ENCODE data around the gene L1CAM. TPM values are rescaled to one million over a fixed set of nuclear protein-coding genes. Genes with fewer than 3 reads are reported as not detected.

L1CAM gene
- total and polyA plus RNA-seq, 9 of the 15 experiments (the other 6 are each of a cell fraction or from before 2014, with no cell fraction given): 0.09 to 0.86 (median 0.26) TPM; not detected in 3

DNA sequence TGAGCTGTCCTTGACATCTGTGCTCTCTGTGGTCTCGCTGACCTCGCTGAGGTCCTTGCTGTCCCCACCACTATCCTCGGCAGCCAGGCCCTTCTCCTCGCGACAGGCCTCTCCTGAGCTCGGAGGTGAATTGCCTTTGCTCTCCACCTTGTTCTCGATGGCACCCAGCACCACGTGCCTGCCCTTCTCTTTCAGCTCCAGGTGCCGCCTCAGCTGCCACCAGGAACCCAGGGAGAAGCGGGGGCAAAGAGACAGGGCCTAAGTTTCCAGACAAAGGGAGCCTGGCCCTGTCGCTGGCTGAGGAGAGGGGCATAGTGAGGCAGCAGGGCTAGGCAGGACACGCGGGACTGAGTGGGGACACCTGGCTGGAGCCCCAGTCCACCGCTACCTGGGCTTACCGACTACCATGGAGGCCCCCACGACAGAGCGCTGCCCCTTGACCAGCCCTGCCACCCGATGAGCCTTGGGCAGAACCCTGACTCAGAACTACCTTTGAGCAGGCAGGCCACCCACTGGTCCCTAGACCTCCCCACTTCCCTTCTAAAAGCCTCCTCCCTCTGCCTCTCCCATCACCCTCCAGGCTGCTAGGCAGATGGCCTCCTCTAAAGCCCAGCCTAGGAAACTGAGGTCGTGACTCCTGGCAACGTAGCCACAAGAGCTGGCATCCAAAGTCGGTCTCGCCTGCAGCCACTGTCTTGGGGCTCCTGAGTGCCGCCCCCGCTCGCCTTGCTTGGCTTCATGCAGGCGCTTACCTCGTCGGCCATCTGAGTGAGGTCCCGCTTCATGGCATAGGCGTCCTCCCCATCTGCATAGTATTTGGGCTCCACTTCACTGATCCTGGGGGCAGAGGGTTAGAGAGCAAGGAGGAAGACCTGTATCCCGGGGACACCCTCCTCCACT is 44.3 kb upstream of the L1CAM start (continued):
- TF ChIP-seq, protein P1, sequence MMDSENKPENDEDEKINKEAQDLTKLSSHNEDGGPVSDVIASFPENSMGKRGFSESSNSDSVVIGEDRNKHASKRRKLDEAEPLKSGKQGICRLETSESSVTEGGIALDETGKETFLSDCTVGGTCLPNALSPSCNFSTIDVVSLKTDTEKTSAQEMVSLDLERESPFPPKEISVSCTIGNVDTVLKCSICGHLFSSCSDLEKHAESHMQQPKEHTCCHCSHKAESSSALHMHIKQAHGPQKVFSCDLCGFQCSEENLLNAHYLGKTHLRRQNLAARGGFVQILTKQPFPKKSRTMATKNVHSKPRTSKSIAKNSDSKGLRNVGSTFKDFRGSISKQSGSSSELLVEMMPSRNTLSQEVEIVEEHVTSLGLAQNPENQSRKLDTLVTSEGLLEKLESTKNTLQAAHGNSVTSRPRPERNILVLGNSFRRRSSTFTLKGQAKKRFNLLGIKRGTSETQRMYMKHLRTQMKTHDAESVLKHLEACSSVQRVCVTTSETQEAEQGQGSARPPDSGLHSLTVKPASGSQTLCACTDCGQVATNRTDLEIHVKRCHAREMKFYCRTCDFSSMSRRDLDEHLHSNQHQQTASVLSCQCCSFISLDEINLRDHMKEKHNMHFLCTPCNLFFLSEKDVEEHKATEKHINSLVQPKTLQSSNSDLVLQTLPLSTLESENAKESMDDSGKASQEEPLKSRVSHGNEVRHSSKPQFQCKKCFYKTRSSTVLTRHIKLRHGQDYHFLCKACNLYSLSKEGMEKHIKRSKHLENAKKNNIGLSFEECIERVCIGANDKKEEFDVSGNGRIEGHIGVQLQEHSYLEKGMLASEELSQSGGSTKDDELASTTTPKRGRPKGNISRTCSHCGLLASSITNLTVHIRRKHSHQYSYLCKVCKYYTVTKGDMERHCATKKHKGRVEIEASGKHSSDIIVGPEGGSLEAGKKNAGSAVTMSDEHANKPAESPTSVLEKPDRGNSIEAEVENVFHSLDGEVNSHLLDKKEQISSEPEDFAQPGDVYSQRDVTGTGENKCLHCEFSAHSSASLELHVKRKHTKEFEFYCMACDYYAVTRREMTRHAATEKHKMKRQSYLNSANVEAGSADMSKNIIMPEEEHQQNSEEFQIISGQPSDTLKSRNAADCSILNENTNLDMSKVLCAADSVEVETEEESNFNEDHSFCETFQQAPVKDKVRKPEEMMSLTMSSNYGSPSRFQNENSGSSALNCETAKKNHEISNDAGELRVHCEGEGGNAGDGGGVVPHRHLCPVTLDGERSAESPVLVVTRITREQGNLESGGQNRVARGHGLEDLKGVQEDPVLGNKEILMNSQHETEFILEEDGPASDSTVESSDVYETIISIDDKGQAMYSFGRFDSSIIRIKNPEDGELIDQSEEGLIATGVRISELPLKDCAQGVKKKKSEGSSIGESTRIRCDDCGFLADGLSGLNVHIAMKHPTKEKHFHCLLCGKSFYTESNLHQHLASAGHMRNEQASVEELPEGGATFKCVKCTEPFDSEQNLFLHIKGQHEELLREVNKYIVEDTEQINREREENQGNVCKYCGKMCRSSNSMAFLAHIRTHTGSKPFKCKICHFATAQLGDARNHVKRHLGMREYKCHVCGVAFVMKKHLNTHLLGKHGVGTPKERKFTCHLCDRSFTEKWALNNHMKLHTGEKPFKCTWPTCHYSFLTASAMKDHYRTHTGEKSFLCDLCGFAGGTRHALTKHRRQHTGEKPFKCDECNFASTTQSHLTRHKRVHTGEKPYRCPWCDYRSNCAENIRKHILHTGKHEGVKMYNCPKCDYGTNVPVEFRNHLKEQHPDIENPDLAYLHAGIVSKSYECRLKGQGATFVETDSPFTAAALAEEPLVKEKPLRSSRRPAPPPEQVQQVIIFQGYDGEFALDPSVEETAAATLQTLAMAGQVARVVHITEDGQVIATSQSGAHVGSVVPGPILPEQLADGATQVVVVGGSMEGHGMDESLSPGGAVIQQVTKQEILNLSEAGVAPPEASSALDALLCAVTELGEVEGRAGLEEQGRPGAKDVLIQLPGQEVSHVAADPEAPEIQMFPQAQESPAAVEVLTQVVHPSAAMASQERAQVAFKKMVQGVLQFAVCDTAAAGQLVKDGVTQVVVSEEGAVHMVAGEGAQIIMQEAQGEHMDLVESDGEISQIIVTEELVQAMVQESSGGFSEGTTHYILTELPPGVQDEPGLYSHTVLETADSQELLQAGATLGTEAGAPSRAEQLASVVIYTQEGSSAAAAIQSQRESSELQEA (IDR thresholded peaks at IDR 0.05; ENCODE audit: low read depth): no peak
- no peak for TF ChIP-seq CBX8 (IDR thresholded peaks at IDR 0.05; ENCODE audit: borderline replicate concordance, extremely low read depth, low read depth, low read length, poor library complexity, severe bottlenecking)
- TF ChIP-seq POLR2B (IDR thresholded peaks at IDR 0.05; ENCODE audit: low read depth, partially characterized antibody): no peak
- no peak for TF ChIP-seq SMARCA5 (IDR thresholded peaks at IDR 0.05)
- TF ChIP-seq, protein P2, sequence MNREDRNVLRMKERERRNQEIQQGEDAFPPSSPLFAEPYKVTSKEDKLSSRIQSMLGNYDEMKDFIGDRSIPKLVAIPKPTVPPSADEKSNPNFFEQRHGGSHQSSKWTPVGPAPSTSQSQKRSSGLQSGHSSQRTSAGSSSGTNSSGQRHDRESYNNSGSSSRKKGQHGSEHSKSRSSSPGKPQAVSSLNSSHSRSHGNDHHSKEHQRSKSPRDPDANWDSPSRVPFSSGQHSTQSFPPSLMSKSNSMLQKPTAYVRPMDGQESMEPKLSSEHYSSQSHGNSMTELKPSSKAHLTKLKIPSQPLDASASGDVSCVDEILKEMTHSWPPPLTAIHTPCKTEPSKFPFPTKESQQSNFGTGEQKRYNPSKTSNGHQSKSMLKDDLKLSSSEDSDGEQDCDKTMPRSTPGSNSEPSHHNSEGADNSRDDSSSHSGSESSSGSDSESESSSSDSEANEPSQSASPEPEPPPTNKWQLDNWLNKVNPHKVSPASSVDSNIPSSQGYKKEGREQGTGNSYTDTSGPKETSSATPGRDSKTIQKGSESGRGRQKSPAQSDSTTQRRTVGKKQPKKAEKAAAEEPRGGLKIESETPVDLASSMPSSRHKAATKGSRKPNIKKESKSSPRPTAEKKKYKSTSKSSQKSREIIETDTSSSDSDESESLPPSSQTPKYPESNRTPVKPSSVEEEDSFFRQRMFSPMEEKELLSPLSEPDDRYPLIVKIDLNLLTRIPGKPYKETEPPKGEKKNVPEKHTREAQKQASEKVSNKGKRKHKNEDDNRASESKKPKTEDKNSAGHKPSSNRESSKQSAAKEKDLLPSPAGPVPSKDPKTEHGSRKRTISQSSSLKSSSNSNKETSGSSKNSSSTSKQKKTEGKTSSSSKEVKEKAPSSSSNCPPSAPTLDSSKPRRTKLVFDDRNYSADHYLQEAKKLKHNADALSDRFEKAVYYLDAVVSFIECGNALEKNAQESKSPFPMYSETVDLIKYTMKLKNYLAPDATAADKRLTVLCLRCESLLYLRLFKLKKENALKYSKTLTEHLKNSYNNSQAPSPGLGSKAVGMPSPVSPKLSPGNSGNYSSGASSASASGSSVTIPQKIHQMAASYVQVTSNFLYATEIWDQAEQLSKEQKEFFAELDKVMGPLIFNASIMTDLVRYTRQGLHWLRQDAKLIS (CRISPR knock-in tag; IDR thresholded peaks at IDR 0.05): no peak

All from K562 (cell line).